KOPT-K1 (cell line): ENCODE results near the gene DLG1.
"Not testable (repeated sequence)": the region's sequence is repeated elsewhere in the genome, so short reads cannot be mapped to it uniquely, and the experiment has no call there.

Source experiments
- H3K27ac ChIP-seq: fragments of 200-600 bp; sonication (generic); 2 replicates; pipeline ENCODE4 v1.5.1; 2016; ENCODE audit warnings: antibody characterized with exemption, mild to moderate bottlenecking, low read depth, low read length; ENCODE audit not compliant: poor library complexity, severe bottlenecking
- H3K36me3 ChIP-seq: fragments of 200-600 bp; sonication (generic); 2 replicates; pipeline ENCODE4 v1.5.1; 2017; ENCODE audit warnings: antibody characterized with exemption, mild to moderate bottlenecking, low read length, moderate library complexity; ENCODE audit not compliant: insufficient read depth
- H3K9me3 ChIP-seq: fragments of 200-600 bp; sonication (generic); 2 replicates; pipeline ENCODE4 v1.5.1; 2017; ENCODE audit warnings: antibody characterized with exemption, low read length, mild to moderate bottlenecking; ENCODE audit not compliant: insufficient read depth, poor library complexity, severe bottlenecking

The DLG1 gene

DNA sequence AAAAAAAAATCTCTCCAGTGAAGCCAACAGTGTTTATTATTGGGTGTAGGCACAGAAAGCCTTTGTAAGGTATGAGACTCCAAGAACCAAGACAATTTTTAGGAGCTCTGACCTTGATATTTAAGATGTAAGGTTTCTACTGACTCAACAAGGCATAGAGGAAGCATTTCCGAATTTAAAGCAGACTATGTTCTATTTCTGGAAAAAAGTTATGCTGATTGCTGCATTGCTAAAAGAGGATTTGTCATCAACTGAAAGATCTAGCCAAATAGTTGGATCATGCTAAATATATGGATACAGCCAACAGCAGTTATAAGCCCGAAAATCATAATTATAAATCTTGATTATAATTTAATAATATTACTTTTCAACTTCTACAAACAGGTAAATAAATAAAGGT lies 215.5 kb downstream of the DLG1 start:
- H3K9me3 ChIP-seq, result no peaks in the 10 kb centered on the region
- peaks cover 24% of the 10 kb centered on the region for H3K36me3 ChIP-seq
- no peak overlapping the region for H3K27ac ChIP-seq

DNA sequence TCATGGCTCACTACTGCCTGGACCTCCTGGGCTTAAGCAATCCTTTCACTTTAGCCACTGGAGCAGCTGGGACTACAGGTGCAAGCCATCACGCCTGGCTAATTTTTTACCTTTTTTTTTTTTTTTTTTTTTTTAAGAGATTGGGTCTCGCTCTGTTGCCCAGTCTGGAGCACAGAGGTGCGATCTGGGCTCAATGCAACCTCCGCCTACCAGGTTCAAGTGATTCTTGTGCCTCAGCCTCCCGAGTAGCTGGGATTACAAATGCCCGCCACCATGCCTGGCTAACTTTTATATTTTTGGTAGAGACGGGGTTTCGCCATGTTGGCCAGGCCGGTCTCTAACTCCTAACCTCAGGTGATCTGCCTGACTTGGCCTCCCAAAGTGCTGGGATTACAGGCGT lies 218.1 kb downstream of the DLG1 start:
- Histone ChIP-seq H3K9me3 (no peaks in the 10 kb centered on the region), H3K27ac (no peak overlapping the region), H3K36me3 (peaks cover 33% of the 10 kb centered on the region)

DNA sequence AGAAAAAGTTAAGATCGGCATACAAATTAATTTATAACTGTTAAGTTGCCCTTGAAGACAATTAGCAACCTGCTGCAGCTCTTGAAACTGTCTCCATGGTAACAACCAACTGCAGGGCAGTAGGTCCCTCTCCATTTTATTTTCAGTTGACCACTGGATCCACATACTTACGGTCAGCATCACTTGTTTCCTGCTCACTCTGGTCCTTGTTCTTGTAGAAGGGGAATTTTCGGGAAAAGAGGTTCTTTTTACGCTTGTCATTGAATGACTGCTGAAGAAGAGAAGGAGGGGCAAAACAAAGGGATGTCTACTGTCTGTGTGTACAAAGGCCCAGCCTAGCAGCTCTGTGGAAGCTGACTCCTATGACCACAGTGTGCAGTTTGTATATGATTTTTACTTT lies 222.0 kb downstream of the DLG1 start:
- Histone ChIP-seq H3K9me3 (no peaks in the 10 kb centered on the region), H3K36me3 (peaks cover 39% of the 10 kb centered on the region), H3K27ac (no peak overlapping the region)

DNA sequence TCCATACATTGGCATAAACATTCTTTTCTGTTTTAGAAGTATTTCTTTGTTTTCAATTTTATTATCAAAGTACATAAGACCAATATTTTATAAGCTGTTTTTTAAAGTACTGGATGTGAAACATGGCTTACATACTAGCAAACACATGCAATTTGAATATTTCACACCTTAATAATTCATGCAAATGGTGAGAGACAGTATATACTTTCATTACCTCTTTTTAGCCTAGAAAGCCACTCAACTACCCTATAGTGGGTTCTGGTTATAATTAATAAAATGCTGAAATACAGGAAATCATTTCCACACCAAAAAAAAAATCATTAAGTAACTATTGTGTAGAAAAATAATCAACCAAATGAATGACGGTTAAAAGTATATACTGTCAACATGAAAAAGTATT lies 230.3 kb downstream of the DLG1 start:
- Histone ChIP-seq H3K27ac (no peak overlapping the region), H3K36me3 (peaks cover 37% of the 10 kb centered on the region), H3K9me3 (no peaks in the 10 kb centered on the region)

DNA sequence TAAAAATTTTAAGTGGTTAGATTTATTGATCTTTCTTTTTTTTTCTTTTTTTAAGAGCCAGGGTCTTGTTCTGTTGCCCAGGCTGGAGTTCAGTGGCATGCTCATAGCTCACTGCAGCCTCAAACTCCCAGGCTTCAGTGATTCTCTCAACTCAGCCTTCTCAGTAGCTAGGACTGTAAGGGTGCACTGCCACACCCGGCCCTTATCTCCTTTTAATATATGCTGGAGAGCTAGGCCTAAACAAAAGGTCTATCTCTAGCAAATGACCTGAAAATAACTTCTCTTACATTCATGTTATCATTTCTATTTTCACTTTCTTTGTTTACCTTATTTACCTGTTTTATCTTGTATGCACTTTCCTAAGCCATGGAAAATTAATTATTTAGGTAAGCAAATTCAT lies 233.6 kb downstream of the DLG1 start:
- Histone ChIP-seq H3K9me3 (no peaks in the 10 kb centered on the region), H3K27ac (no peak overlapping the region), H3K36me3 (peaks cover 69% of the 10 kb centered on the region)

DNA sequence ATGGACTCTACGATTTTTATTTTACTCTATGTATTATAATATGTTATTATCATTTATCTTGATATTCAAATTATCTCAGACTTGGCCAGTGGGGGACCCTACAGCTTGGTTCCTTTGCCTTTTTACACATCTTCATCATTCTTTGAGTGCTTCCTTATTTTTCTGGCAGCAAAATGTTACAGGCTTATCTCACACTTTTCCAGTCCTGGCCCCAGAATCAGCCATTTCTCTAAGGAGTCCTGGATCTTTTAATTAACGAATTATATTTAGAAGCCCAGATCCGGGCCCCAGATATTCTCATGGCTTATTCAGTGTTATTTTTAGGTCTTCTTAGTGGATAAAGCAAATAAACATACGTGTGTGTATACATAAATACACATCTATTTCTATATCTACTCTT lies 236.0 kb downstream of the DLG1 start:
- Histone ChIP-seq H3K36me3 (peaks cover 92% of the 10 kb centered on the region), H3K9me3 (no peaks in the 10 kb centered on the region), H3K27ac (no peak overlapping the region)

DNA sequence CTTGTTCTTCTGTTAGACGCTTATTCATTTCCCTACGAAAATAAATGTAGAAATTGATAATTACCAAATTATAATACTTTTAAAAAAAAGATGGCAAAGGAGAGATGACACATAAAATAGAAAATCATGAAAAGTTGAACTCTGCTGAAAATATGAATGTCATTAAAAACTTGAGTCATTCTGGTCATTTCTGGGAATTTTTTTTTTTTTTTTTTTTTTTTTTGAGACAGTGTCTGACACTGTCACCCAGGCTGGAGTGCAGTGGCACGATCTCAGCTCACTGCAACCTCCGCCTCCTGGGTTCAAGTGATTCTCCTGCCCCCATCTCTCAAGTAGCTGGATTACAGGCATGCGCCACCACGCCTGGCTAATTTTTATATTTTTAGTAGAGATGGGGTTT lies 246.8 kb downstream of the DLG1 start:
- H3K9me3 ChIP-seq, H3K27ac ChIP-seq: not testable (repeated sequence)
- H3K36me3 ChIP-seq, result peaks cover 62% of the 10 kb centered on the region

DNA sequence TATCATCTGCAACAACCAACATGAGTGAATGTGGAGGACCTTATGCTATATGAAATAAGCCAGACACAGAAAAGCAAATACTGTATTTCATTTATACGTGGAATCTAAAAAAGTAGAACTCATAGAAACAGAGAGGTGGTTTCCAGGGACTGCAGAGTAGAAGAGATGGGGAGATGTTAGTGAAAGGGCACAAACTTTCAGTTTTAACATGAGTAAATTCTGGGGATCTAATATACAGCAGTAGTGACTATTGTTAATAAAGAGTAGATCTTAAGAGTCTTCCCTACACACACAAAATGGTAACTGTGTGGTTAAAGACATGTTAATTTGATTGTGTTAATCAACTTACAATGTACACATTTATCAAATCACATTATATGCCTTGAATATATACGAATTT lies 247.9 kb downstream of the DLG1 start:
- Histone ChIP-seq H3K9me3 (no peaks in the 10 kb centered on the region), H3K27ac (no peak overlapping the region), H3K36me3 (peaks cover 62% of the 10 kb centered on the region)

DNA sequence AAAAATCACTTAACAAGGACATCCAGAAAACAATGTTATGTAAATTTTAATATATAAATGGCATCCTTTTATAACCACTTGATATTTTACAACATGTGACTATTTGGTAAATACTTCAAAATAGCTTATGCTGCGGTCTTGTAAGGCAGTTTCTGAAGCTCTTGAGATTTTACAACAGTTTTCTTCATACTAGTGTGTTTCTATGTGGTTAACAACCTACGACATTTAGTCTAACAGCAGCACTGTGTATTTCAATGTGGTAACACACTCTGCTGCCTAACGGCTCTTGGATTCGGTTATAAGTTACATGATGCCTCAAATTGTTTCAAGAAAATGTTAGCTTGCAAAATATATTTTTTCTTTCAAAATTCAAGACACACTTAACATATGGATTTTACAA lies 255.9 kb downstream of the DLG1 start:
- H3K27ac ChIP-seq, result no peak overlapping the region
- peaks cover 52% of the 10 kb centered on the region for H3K36me3 ChIP-seq
- H3K9me3 ChIP-seq, result no peaks in the 10 kb centered on the region

DNA sequence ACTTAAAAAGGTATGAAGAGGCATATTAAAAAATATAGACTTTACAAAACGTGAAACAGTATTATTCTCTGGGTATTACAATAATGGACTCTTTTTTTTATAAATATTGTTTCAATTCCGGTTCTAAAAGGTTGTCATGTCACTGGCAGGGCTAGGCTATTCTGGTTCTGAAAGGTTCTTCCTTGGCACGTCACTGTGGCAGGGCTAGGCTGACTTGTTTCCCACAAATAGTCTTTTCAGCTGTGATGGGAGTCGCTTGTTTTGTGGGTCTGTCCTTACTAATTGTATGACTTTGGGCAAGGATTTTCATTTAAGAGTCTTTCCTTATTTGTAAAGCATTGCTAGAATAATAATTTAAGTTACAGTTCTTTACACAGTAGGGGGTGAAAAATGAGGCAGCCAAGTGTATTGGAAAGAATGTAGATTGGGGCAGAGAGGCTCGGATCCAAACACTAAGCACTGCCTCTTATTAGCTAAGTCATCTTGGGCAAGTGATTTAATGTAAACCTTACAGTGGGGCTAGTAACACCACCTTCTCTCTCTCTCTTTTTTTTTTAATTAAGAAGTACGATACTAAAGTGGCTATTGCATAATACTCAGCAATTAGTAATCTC lies 256.4 kb downstream of the DLG1 start:
- Histone ChIP-seq H3K9me3 (no peaks in the 10 kb centered on the region), H3K36me3 (peaks cover 52% of the 10 kb centered on the region), H3K27ac (no peak overlapping the region)

DNA sequence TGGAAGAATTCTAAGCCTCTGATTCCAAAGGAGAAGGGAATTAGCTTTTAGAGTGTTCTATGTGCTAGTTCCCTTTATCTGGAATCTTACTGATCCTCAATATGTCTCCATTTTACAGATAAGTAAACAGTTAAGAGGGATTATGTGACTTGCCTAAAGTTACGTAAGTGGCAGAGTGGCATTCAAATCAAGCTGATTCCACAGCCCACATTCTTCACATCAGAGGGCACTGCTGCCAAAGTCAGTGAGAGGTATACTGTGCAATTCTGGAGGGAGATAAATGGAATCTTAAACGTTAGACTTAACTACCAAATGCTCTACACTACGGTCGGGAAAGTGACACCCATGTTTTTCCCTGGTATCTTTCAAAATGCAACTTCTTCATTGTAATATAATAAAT lies 257.8 kb downstream of the DLG1 start:
- no peak overlapping the region for H3K27ac ChIP-seq
- no peaks in the 10 kb centered on the region for H3K9me3 ChIP-seq
- peaks cover 42% of the 10 kb centered on the region for H3K36me3 ChIP-seq

DNA sequence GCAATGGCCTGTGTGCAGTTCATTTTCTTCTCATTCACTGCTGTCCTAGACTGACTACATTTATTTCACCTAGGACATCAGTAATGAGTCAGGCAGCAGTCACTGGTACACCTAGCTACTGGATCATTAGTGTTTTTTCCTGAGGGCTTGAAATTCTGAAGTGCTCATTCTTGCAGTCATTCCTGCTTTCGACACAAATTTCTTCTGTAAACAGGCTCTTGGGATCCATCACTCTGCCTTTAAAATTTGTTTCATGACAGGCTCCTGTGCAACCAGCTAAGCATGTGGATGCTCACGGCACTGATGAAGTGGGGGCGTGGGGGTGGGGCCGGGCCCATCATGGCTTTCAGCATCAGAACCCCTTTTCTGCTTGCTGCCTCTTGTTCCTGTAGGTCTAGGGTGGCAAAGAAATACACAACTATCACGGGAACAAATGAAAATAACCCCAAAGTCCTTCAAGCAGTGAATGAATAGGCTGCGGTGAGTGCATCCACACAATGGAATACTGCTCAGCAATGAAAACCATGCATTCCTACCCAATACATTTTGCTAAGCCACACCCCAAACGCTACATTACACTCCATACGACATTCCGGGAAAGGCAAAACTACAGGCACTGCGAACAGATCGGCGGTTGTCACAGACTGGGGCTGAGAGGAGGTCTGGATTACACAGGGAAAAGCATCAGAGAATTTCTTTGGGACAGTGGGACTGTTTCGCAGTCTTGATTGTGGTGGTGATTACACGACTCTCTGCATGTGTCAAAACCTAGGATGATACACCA lies 259.5 kb downstream of the DLG1 start:
- Histone ChIP-seq H3K27ac (no peak overlapping the region), H3K36me3 (peaks cover 26% of the 10 kb centered on the region), H3K9me3 (no peaks in the 10 kb centered on the region)

DNA sequence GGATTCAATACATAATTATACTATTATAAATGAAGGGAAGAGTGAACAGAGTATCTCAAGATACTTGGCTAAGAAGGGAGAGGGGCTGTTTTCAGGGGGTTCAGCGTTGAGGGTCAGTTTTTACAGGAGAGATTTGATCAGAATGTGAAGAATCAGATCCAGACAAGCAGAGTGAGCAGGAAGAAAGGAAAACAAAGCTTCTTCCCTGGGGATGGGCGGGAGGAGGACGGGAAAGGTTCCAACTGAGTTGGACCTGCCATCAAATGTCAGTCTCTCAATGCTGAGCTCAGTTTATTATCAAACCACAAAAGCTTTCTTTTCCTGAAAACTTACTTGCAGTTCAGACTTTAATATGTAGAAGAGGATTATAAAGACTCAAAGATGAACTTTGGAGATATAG lies 262.8 kb downstream of the DLG1 start:
- no peak overlapping the region for H3K27ac ChIP-seq
- no peaks in the 10 kb centered on the region for H3K9me3 ChIP-seq
- H3K36me3 ChIP-seq, result peaks cover 12% of the 10 kb centered on the region; the same call in 1 of the 2 replicates

DNA sequence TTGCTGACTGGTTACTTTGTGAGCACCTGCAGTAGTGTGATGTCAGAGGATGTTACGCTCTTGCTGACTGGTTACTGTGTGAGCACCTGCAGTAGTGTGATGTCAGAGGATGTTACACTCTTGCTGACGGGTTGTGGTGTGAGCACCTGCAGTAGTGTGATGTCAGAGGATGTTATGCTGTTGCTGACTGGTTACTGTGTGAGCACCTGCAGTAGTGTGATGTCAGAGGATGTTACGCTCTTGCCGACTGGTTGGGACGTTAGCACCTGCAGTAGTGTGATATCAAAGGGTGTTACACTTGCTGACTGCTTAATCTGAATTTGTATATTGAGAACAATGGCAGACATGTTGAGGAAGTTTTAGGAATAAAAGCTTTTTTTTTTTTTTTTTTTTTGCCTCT lies 263.6 kb downstream of the DLG1 start:
- H3K27ac ChIP-seq, H3K36me3 ChIP-seq, H3K9me3 ChIP-seq: not testable (repeated sequence)

DNA sequence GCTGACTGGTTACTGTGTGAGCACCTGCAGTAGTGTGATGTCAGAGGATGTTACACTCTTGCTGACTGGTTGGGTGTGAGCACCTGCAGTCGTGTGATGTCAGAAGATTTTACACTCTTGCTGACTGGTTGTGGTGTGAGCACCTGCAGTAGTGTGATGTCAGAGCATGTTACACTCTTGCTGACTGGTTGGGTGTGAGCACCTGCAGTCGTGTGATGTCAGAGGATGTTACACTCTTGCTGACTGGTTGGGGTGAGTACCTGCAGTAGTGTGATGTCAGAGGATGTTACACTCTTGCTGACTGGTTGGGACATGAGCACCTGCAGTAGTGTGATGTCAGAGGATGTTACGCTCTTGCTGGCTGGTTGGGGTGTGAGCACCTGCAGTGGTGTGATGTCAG lies 264.6 kb downstream of the DLG1 start:
- H3K27ac ChIP-seq, H3K9me3 ChIP-seq, H3K36me3 ChIP-seq: not testable (repeated sequence)
